HG03139 (cell line): ENCODE data around the gene DHX32.

ENCODE experiments used
- ATAC-seq: cut with Tn5 transposase; IDR thresholded peaks from one replicate; pipeline ENCODE4 v1.9.1; 2021; ENCODE audit not compliant: unreplicated experiment

Gene DHX32

GRCh38 chr10:125850766-125851731, 30.0 kb downstream of the DHX32 start:
- no peak for ATAC-seq

- ATAC-seq: no peak
Observed at GRCh38 chr10:125849448-125849847, 31.6 kb downstream of the DHX32 start.

- no peak for ATAC-seq
Observed at GRCh38 chr10:125848857-125849256, 32.2 kb downstream of the DHX32 start.

- ATAC-seq: no peak
Observed at GRCh38 chr10:125848371-125848770, 32.7 kb downstream of the DHX32 start.

- ATAC-seq: no peak
Observed at GRCh38 chr10:125846894-125847293, 34.2 kb downstream of the DHX32 start.

GRCh38 chr10:125845617-125846016, 35.5 kb downstream of the DHX32 start:
- ATAC-seq: no peak

GRCh38 chr10:125844751-125845221, 36.3 kb downstream of the DHX32 start:
- ATAC-seq: no peak

- ATAC-seq: no peak
Observed at GRCh38 chr10:125843603-125844329, 37.3 kb downstream of the DHX32 start.

- no peak for ATAC-seq
Observed at GRCh38 chr10:125840955-125841354, 40.1 kb downstream of the DHX32 start.

GRCh38 chr10:125840406-125840805, 40.7 kb downstream of the DHX32 start:
- no peak for ATAC-seq

GRCh38 chr10:125838802-125839575, 42.1 kb downstream of the DHX32 start:
- ATAC-seq: no peak

- ATAC-seq: no peak
Observed at GRCh38 chr10:125836746-125837145, 44.3 kb downstream of the DHX32 start.

- ATAC-seq: no peak
Observed at GRCh38 chr10:125828311-125828710, 52.8 kb downstream of the DHX32 start.

GRCh38 chr10:125827133-125827532, 54.0 kb downstream of the DHX32 start:
- ATAC-seq: no peak

GRCh38 chr10:125824736-125825135, 56.4 kb downstream of the DHX32 start:
- no peak for ATAC-seq

GRCh38 chr10:125823663-125824251, 57.3 kb downstream of the DHX32 start:
- no peak for ATAC-seq

GRCh38 chr10:125822878-125823662, 58.0 kb downstream of the DHX32 start, which contains the start of the genes BCCIP and UROS:
Gene BCCIP (plus strand): TSS chr10:125823546. CDS start chr10:125823558, 12 bp downstream.
Gene UROS (minus strand): TSS chr10:125823258. CDS start chr10:125816499, 6,759 bp downstream.
- ATAC-seq: peak; percentile 70

- ATAC-seq: peak; percentile 47
Observed at GRCh38 chr10:125820701-125821100, 60.4 kb downstream of the DHX32 start.

GRCh38 chr10:125817337-125817946, 63.6 kb downstream of the DHX32 start:
- ATAC-seq: no peak
